OCI-LY3 (cell line): ENCODE measurements around the gene SHC1.
A peak's percentile ranks its signal among the peaks of the same experiment; 100 is the strongest.

ENCODE experiments used
- H2AFZ ChIP-seq: fragments of 200-600, 300-600 bp; shearing (Covaris generic); 2 replicates; pipeline ENCODE4 v1.6.0; 2014; ENCODE audit warnings: antibody characterized with exemption, low read depth, low read length
- H3K27ac ChIP-seq: fragments of 200-600, 300-600 bp; sonication (generic); 2 replicates; pipeline ENCODE4 v1.5.1; 2014; ENCODE audit warnings: mild to moderate bottlenecking, low read length, moderate library complexity, mixed read lengths
- H3K27me3 ChIP-seq: fragments of 200-600, 300-600 bp; sonication (generic); 2 replicates; pipeline ENCODE4 v1.6.1; 2014; ENCODE audit warnings: low read depth, low read length, mixed read lengths
- H3K36me3 ChIP-seq: fragments of 200-600, 300-600 bp; sonication (generic); replicated peaks from 2 replicates; pipeline ENCODE3; 2014; ENCODE audit warnings: low read depth, low read length, mixed read lengths
- H3K4me1 ChIP-seq: fragments of 300-600, 200-600 bp; sonication (generic); 2 replicates; pipeline ENCODE4 v1.6.1; 2014; ENCODE audit warnings: low read length, mixed read lengths
- H3K4me2 ChIP-seq: fragments of 200-600, 300-600 bp; sonication (generic); 2 replicates; pipeline ENCODE4 v1.6.1; 2014; ENCODE audit warnings: low read length, mixed read lengths
- H3K4me3 ChIP-seq: fragments of 300-600, 200-600 bp; sonication (generic); 2 replicates; pipeline ENCODE4 v1.5.1; 2014; ENCODE audit warnings: antibody characterized with exemption, mild to moderate bottlenecking, low read length, moderate library complexity
- H3K79me2 ChIP-seq: fragments of 300-600, 200-600 bp; shearing (Covaris generic); 2 replicates; pipeline ENCODE4 v1.6.1; 2014; ENCODE audit warnings: mild to moderate bottlenecking, low read length, mixed read lengths
- H3K9ac ChIP-seq: fragments of 300-600, 200-600 bp; shearing (Covaris generic); 2 replicates; pipeline ENCODE4 v1.6.0; 2014; ENCODE audit warnings: mild to moderate bottlenecking, low read length, moderate library complexity
- H3K9me3 ChIP-seq: fragments of 200-600, 300-600 bp; shearing (Covaris generic); 2 replicates; pipeline ENCODE4 v1.6.1; 2014; ENCODE audit warnings: low read length, mixed read lengths; ENCODE audit not compliant: insufficient read depth
- H4K20me1 ChIP-seq: fragments of 200-600, 300-600 bp; sonication (generic); 2 replicates; pipeline ENCODE4 v1.6.1; 2016; ENCODE audit warnings: low read length, mixed read lengths; ENCODE audit not compliant: insufficient read depth
- EZH2phosphoT487 ChIP-seq: fragments of 200-600 bp; shearing (Covaris generic); IDR thresholded peaks from 2 replicates; pipeline ENCODE4 v1.6.1; 2018; ENCODE audit warnings: antibody characterized with exemption, mixed run types, low read depth
- TF ChIP-seq, protein P1 (sequence below): fragments of 200-600, 300-600 bp; sonication (generic); IDR thresholded peaks from 2 replicates; pipeline ENCODE4 v1.5.1; 2014; ENCODE audit warnings: antibody characterized with exemption, low read length, low read depth

Gene SHC1

DNA sequence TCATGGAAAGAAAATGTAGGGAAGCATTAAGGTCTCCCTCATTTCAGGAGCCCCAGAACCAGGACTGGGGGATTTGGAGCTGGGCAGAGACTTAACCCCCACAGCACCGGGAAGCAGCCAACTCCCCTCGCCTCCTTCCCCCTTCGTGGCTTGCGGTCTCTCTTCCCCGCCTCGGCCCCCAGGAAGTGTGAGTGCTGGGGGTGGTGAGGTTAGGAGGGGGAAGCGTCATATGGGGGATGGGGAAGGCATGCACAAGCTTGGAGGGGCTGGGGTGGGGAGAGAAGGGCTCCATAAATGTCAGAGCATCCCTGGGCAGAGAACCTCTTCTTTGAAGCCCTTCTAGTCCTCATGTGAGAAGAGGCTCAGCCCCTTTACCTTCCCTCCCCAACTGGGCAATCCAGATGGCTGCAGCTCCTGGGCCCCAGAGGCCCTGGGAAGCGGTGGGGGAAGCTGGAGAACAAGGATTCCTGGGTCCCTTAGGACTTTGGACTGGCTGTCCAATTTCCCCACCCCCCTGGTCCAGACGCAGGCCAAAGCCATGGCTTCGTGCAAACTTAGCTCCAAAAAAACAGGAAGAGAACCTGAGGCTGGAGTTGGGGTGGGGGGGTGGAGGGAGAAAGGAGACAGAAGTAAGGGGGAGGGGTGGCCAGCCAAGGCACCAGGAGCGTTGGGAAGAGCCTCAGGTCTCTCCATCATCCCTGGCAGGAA is 39.8 kb upstream of the SHC1 start:
- no peak overlapping the region for H3K9ac ChIP-seq
- TF ChIP-seq, protein P1, sequence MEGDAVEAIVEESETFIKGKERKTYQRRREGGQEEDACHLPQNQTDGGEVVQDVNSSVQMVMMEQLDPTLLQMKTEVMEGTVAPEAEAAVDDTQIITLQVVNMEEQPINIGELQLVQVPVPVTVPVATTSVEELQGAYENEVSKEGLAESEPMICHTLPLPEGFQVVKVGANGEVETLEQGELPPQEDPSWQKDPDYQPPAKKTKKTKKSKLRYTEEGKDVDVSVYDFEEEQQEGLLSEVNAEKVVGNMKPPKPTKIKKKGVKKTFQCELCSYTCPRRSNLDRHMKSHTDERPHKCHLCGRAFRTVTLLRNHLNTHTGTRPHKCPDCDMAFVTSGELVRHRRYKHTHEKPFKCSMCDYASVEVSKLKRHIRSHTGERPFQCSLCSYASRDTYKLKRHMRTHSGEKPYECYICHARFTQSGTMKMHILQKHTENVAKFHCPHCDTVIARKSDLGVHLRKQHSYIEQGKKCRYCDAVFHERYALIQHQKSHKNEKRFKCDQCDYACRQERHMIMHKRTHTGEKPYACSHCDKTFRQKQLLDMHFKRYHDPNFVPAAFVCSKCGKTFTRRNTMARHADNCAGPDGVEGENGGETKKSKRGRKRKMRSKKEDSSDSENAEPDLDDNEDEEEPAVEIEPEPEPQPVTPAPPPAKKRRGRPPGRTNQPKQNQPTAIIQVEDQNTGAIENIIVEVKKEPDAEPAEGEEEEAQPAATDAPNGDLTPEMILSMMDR: no peak
- no peak for TF ChIP-seq EZH2phosphoT487
- no peak overlapping the region for H3K4me2 ChIP-seq
- no peaks in the 10 kb centered on the region for H3K9me3 ChIP-seq
- peaks cover 44% of the 10 kb centered on the region for H3K4me1 ChIP-seq
- H4K20me1 ChIP-seq: peaks cover 65% of the 10 kb centered on the region
- H2AFZ ChIP-seq: no peak overlapping the region
- no peak overlapping the region for H3K4me3 ChIP-seq
- H3K36me3 ChIP-seq: peaks cover 19% of the 10 kb centered on the region
- H3K79me2 ChIP-seq: peaks cover 31% of the 10 kb centered on the region
- no peaks in the 10 kb centered on the region for H3K27me3 ChIP-seq
- no peak overlapping the region for H3K27ac ChIP-seq

DNA sequence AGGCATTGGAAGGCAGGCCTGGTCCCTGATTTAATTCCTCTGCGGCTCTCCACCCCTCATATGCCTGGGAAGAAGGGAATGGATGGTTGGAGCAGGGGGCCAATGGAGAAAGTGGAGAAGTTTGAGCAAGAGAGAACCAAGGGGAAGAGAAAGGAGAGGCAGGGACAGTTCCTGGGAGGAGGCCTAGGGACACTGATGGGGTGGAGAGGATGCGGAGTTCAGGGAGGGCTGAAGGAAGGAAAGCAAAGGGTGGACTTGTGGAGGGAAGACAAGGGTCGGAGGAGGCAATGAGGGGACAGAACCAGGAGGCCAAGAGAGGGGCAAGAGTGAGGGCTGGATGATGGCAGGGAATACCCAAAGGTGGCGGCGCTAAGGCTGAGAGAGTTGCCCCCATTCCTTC is 39.2 kb upstream of the SHC1 start:
- peaks cover 13% of the 10 kb centered on the region for H3K36me3 ChIP-seq
- no peaks in the 10 kb centered on the region for H3K9me3 ChIP-seq
- no peaks in the 10 kb centered on the region for H3K27me3 ChIP-seq
- no peak overlapping the region for H3K27ac ChIP-seq
- H3K4me1 ChIP-seq: peaks cover 50% of the 10 kb centered on the region
- H4K20me1 ChIP-seq: peaks cover 64% of the 10 kb centered on the region
- no peak overlapping the region for H2AFZ ChIP-seq
- TF ChIP-seq, protein P1: no peak
- peaks cover 37% of the 10 kb centered on the region for H3K79me2 ChIP-seq
- no peak overlapping the region for H3K4me2 ChIP-seq
- H3K9ac ChIP-seq: no peak overlapping the region
- H3K4me3 ChIP-seq: no peak overlapping the region

DNA sequence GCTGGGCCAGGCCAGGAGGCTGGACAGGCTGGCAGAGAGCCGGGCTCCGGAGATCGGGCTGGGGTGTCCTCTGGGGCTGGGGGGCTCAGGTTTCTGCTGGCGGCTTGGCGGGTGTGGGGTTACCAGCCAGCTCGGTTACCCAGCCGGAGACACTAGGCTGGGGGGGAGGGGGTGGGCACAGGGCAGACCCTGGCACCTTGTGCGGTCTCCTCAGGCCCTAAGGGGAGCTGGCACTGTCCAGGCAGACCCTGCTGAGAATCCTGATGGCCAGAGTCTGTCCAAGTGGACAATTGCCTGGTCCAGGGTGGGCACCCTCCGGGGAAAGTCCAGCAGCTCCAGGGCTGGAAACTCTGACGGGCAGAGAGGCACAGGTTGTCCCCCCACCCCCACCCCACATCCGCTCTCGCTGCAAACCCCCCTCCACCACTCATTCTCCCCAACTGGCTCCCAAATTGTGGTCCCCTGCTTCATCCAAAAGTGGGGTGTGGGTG is 38.7 kb upstream of the SHC1 start:
- peaks cover 55% of the 10 kb centered on the region for H3K4me1 ChIP-seq
- H3K27ac ChIP-seq: no peak overlapping the region
- no peak overlapping the region for H3K4me3 ChIP-seq
- peaks cover 42% of the 10 kb centered on the region for H3K79me2 ChIP-seq
- no peak overlapping the region for H2AFZ ChIP-seq
- no peaks in the 10 kb centered on the region for H3K27me3 ChIP-seq
- TF ChIP-seq EZH2phosphoT487: no peak
- TF ChIP-seq, protein P1: no peak
- no peak overlapping the region for H3K9ac ChIP-seq
- H3K9me3 ChIP-seq: no peaks in the 10 kb centered on the region
- H3K36me3 ChIP-seq: peaks cover 10% of the 10 kb centered on the region
- H4K20me1 ChIP-seq: peaks cover 60% of the 10 kb centered on the region
- no peak overlapping the region for H3K4me2 ChIP-seq

DNA sequence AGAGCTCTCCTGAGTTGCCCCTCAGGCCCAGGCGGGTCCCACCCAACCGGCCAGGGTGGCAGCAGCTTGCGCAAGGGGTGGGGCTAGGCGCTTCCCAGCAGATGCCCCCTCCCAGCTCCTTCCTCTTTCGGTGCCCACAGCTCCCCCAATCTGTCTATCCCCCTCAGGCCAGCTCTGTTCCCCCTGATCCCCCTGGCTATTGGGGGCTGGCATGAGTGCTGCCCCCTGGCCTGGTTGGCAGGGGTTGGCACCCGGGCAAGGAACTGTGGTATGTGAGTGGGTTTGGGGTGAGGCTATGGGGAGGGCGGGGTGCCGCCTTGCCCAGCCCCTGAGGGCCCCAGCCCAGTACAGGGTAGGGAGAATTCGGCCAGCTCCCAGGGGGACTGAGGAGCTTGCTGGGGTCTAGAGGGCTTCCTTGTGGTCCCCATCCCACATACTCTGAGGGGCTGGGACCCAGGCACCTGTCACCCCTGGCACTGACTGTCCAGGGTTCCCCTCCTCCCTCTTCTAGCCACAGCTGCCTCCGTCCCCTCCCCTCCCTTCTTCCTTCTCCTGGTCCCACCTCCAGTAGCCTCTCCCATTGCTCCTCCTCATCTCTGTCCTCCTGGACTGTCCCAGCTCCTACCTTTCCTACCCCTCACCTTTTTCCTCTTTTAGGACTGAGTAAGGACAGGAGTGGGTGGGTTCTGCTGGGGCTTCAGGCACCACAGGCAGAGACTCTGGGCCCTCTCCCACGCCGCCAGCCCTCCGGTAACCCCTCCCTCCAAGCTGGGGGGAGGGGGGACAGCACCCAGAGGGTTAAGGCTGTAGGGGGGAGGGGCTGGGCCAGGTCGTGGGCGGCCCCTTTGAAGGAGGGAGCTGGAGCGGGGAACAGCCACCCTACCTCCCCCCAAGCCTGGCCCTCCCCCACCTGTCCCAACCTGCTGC is 37.7 kb upstream of the SHC1 start:
- peaks cover 57% of the 10 kb centered on the region for H3K4me1 ChIP-seq
- peak overlapping the region; percentile 96; the same call in 1 of the 2 replicates for H3K9ac ChIP-seq
- H3K27ac ChIP-seq: no peak overlapping the region
- peaks cover 52% of the 10 kb centered on the region for H3K79me2 ChIP-seq
- peak overlapping the region; percentile 16; the same call in 1 of the 2 replicates for H3K4me3 ChIP-seq
- no peak overlapping the region for H2AFZ ChIP-seq
- no peak for TF ChIP-seq EZH2phosphoT487
- TF ChIP-seq, protein P1: no peak
- peak overlapping the region; percentile 97 for H3K4me2 ChIP-seq
- H3K36me3 ChIP-seq: peaks cover 13% of the 10 kb centered on the region
- H4K20me1 ChIP-seq: peaks cover 51% of the 10 kb centered on the region
- no peaks in the 10 kb centered on the region for H3K27me3 ChIP-seq
- no peaks in the 10 kb centered on the region for H3K9me3 ChIP-seq
